ENCODE data around the gene INHA.

The INHA gene

GRCh38 chr2:219572237-219573001, at the start of gene INHA:
Gene INHA (plus strand): TSS chr2:219572310. CDS start chr2:219572375, 65 bp downstream.
- no peak within 1 kb of the TSS for H3K4me3 Mint-ChIP-seq
- H3K27me3 Mint-ChIP-seq: peaks cover 94% of the 10 kb centered on the region
- CTCF ChIA-PET: interaction anchor here (1.6 kb wide), 1 partner anchor 17 kb away, joined by 3 read pairs; no protein-coding TSS in a partner anchor
- H3K4me1 Mint-ChIP-seq: peaks cover 3% of the 10 kb centered on the region
- H3K9me3 Mint-ChIP-seq: no peaks in the 10 kb centered on the region
- no peak for DNase-seq
- H3K36me3 Mint-ChIP-seq: no peaks in the 10 kb centered on the region
- no peak within 1 kb of the TSS for H3K27ac Mint-ChIP-seq

- no peak for DNase-seq
- no peak overlapping the region for H3K4me3 Mint-ChIP-seq
- H3K27ac Mint-ChIP-seq: no peak overlapping the region
- no peaks in the 10 kb centered on the region for H3K9me3 Mint-ChIP-seq
- H3K36me3 Mint-ChIP-seq: no peaks in the 10 kb centered on the region
- H3K4me1 Mint-ChIP-seq: peaks cover 2% of the 10 kb centered on the region
- peaks cover 96% of the 10 kb centered on the region for H3K27me3 Mint-ChIP-seq
- CTCF ChIA-PET: interaction anchor here (0.6 to 10.9 kb wide), 3 partner anchors 18 to 121 kb away, joined by 3 to 126 read pairs (median 3); no protein-coding TSS in a partner anchor
These were observed 49.0 kb upstream of the INHA start for GRCh38 chr2:219523031-219523671.

- H3K36me3 Mint-ChIP-seq: no peaks in the 10 kb centered on the region
- DNase-seq: no peak
- no peaks in the 10 kb centered on the region for H3K9me3 Mint-ChIP-seq
- CTCF ChIA-PET: interaction anchor here (1.0 to 10.9 kb wide), 6 partner anchors 14 to 122 kb away, joined by 3 to 131 read pairs (median 6); partner anchors contain the start of gene GMPPA
- no peak overlapping the region for H3K4me3 Mint-ChIP-seq
- no peak overlapping the region for H3K27ac Mint-ChIP-seq
- peaks cover 100% of the 10 kb centered on the region for H3K27me3 Mint-ChIP-seq
- H3K4me1 Mint-ChIP-seq: peaks cover 2% of the 10 kb centered on the region
These were observed 47.3 kb upstream of the INHA start for GRCh38 chr2:219524817-219525216.

GRCh38 chr2:219525533-219526232, 46.4 kb upstream of the INHA start:
- no peak overlapping the region for H3K27ac Mint-ChIP-seq
- peaks cover 2% of the 10 kb centered on the region for H3K4me1 Mint-ChIP-seq
- CTCF ChIA-PET: interaction anchor here (0.6 to 10.9 kb wide), 7 partner anchors 16 to 123 kb away, joined by 3 to 131 read pairs (median 9); partner anchors contain the start of gene GMPPA
- DNase-seq: no peak
- no peaks in the 10 kb centered on the region for H3K36me3 Mint-ChIP-seq
- H3K27me3 Mint-ChIP-seq: peaks cover 100% of the 10 kb centered on the region
- no peaks in the 10 kb centered on the region for H3K9me3 Mint-ChIP-seq
- H3K4me3 Mint-ChIP-seq: no peak overlapping the region

GRCh38 chr2:219526320-219527075, 45.6 kb upstream of the INHA start:
- no peak for DNase-seq
- CTCF ChIA-PET: interaction anchor here (0.6 to 10.9 kb wide), 9 partner anchors 15 to 124 kb away, joined by 3 to 131 read pairs (median 5); partner anchors contain the start of gene GMPPA
- H3K27ac Mint-ChIP-seq: no peak overlapping the region
- H3K36me3 Mint-ChIP-seq: no peaks in the 10 kb centered on the region
- no peaks in the 10 kb centered on the region for H3K9me3 Mint-ChIP-seq
- no peak overlapping the region for H3K4me3 Mint-ChIP-seq
- peaks cover 2% of the 10 kb centered on the region for H3K4me1 Mint-ChIP-seq
- H3K27me3 Mint-ChIP-seq: peaks cover 99% of the 10 kb centered on the region

GRCh38 chr2:219527076-219527394, 45.1 kb upstream of the INHA start:
- peaks cover 98% of the 10 kb centered on the region for H3K27me3 Mint-ChIP-seq

GRCh38 chr2:219527472-219527871, 44.6 kb upstream of the INHA start:
- Mint-ChIP-seq H3K9me3 (no peaks in the 10 kb centered on the region), H3K4me1 (no peaks in the 10 kb centered on the region), H3K4me3 (no peak overlapping the region), H3K27ac (no peak overlapping the region), H3K27me3 (peaks cover 93% of the 10 kb centered on the region), H3K36me3 (no peaks in the 10 kb centered on the region)
- CTCF ChIA-PET: interaction anchor here (1.1 to 10.9 kb wide), 9 partner anchors 13 to 162 kb away, joined by 3 to 131 read pairs (median 5); partner anchors contain the start of gene GMPPA
- DNase-seq: no peak

More at GRCh38 chr2:219527076-219527394, 45.1 kb upstream of the INHA start:
- no peak for DNase-seq
- Mint-ChIP-seq H3K4me1 (peaks cover under 1% of the 10 kb centered on the region), H3K36me3 (no peaks in the 10 kb centered on the region), H3K9me3 (no peaks in the 10 kb centered on the region), H3K27ac (no peak overlapping the region), H3K4me3 (no peak overlapping the region)
- CTCF ChIA-PET: interaction anchor here (1.3 to 10.9 kb wide), 5 partner anchors 14 to 125 kb away, joined by 4 to 131 read pairs (median 66); a partner anchor contains a TSS

- Mint-ChIP-seq H3K27ac (no peak overlapping the region), H3K4me1 (no peaks in the 10 kb centered on the region), H3K4me3 (no peak overlapping the region), H3K36me3 (no peaks in the 10 kb centered on the region), H3K9me3 (no peaks in the 10 kb centered on the region), H3K27me3 (peaks cover 70% of the 10 kb centered on the region)
- CTCF ChIA-PET: interaction anchor here (0.6 to 10.9 kb wide), 32 partner anchors 10 to 370 kb away, joined by 3 to 131 read pairs (median 6); partner anchors contain the start of genes CHPF, DES, GMPPA and TMEM198
- peak; percentile 88 for DNase-seq
These were observed 41.8 kb upstream of the INHA start for GRCh38 chr2:219530048-219530963.

- Mint-ChIP-seq H3K9me3 (no peaks in the 10 kb centered on the region), H3K27me3 (peaks cover 57% of the 10 kb centered on the region)
- DNase-seq: no peak
These were observed 40.3 kb upstream of the INHA start for GRCh38 chr2:219531639-219532377.

GRCh38 chr2:219532378-219532649, 39.8 kb upstream of the INHA start:
- H3K27me3 Mint-ChIP-seq: peaks cover 55% of the 10 kb centered on the region
- DNase-seq: no peak
- no peak overlapping the region for H3K4me3 Mint-ChIP-seq
- no peaks in the 10 kb centered on the region for H3K9me3 Mint-ChIP-seq
- H3K36me3 Mint-ChIP-seq: no peaks in the 10 kb centered on the region
- CTCF ChIA-PET: interaction anchor here (0.7 to 10.9 kb wide), 4 partner anchors 9 to 130 kb away, joined by 4 to 131 read pairs (median 96); a partner anchor contains a TSS
- no peaks in the 10 kb centered on the region for H3K4me1 Mint-ChIP-seq
- no peak overlapping the region for H3K27ac Mint-ChIP-seq

More at GRCh38 chr2:219531639-219532377, 40.3 kb upstream of the INHA start:
- Mint-ChIP-seq H3K4me3 (no peak overlapping the region), H3K4me1 (no peaks in the 10 kb centered on the region), H3K36me3 (no peaks in the 10 kb centered on the region), H3K27ac (no peak overlapping the region)
- CTCF ChIA-PET: interaction anchor here (0.7 to 10.9 kb wide), 8 partner anchors 9 to 129 kb away, joined by 3 to 131 read pairs (median 15); a partner anchor contains a TSS

GRCh38 chr2:219533930-219534661, 38.0 kb upstream of the INHA start:
- no peak overlapping the region for H3K27ac Mint-ChIP-seq
- H3K27me3 Mint-ChIP-seq: peaks cover 37% of the 10 kb centered on the region
- H3K9me3 Mint-ChIP-seq: no peaks in the 10 kb centered on the region
- H3K4me1 Mint-ChIP-seq: no peaks in the 10 kb centered on the region
- CTCF ChIA-PET: interaction anchor here (0.8 to 10.9 kb wide), 5 partner anchors 38 to 132 kb away, joined by 3 to 126 read pairs (median 5); a partner anchor contains a TSS
- no peak for DNase-seq
- no peak overlapping the region for H3K4me3 Mint-ChIP-seq
- H3K36me3 Mint-ChIP-seq: peaks cover 2% of the 10 kb centered on the region

GRCh38 chr2:219536425-219536824, 35.7 kb upstream of the INHA start:
- Mint-ChIP-seq H3K4me3 (no peak overlapping the region), H3K27me3 (peaks cover 15% of the 10 kb centered on the region)
- DNase-seq: no peak

More at GRCh38 chr2:219536425-219536824, 35.7 kb upstream of the INHA start:
- H3K36me3 Mint-ChIP-seq: peaks cover 4% of the 10 kb centered on the region
- H3K4me1 Mint-ChIP-seq: peaks cover 1% of the 10 kb centered on the region
- H3K27ac Mint-ChIP-seq: no peak overlapping the region
- no peaks in the 10 kb centered on the region for H3K9me3 Mint-ChIP-seq
- CTCF ChIA-PET: no interaction called here
